B cell (primary cell): ENCODE data around the gene OLFML1. TPM values are rescaled to one million over a fixed set of nuclear protein-coding genes. Genes with fewer than 3 reads are reported as not detected.

ENCODE experiments used
- ATAC-seq: fragments of 200-7000 bp; cut with Tn5 transposase; one replicate; pipeline ENCODE4 v1.10.0; 2021; ENCODE audit warnings: low read depth, mild to moderate bottlenecking, moderate number of reproducible peaks, moderate library complexity
- CTCF ChIA-PET: fragments of 350-600 bp; sonication (Branson Sonifier 250); formaldehyde crosslinking; loops from one replicate; lab custom pipeline; 2021; ENCODE audit warnings: antibody characterized with exemption, inconsistent platforms; lab: Charles Lee
- POLR2A ChIA-PET: fragments of 350-600 bp; sonication (Branson Sonifier 250); formaldehyde crosslinking; loops from one replicate; lab custom pipeline; 2021; ENCODE audit warnings: antibody characterized with exemption; lab: Charles Lee
- DNase-seq: peaks from one replicate; pipeline ENCODE4 v3.0.0; 2013
- H2AFZ ChIP-seq: 2 replicates; pipeline ENCODE4 v1.6.1; 2012; ENCODE audit warnings: mild to moderate bottlenecking, low read depth, low read length; ENCODE audit not compliant: insufficient read depth, poor library complexity, severe bottlenecking
- H3K27ac ChIP-seq, 2 donors: 1 replicate in 1 of 2; 2 replicates in 1 of 2; pipeline ENCODE4 v1.5.1; 2012 to 2013; ENCODE audit warnings: low read length in 2 of 2, mild to moderate bottlenecking in 2 of 2, moderate library complexity in 1 of 2
- H3K27me3 ChIP-seq, 4 experiments: fragments of 200-600 bp in 1 of 4; sonication (generic) in 1 of 4; replicated peaks in 1 of 4; 1 replicate in 2 of 4; 2 replicates in 2 of 4; pipeline versions ENCODE4 v1.6.1 to v1.7.0; 2013 to 2016; ENCODE audit warnings: low read length in 3 of 4, mild to moderate bottlenecking in 2 of 4, mixed read lengths in 1 of 4, moderate library complexity in 1 of 4; ENCODE audit not compliant: insufficient read depth in 4 of 4, control insufficient read depth in 3 of 4; ENCODE audit errors: control extremely low read depth in 1 of 4
- H3K36me3 ChIP-seq, 2 experiments: replicated peaks in 1 of 2; 1 replicate in 1 of 2; 2 replicates in 1 of 2; pipeline versions ENCODE4 v1.6.1 to v1.7.1; 2013; ENCODE audit warnings: low read length in 1 of 2; ENCODE audit not compliant: insufficient read depth in 2 of 2, control insufficient read depth in 1 of 2; ENCODE audit errors: control extremely low read depth in 1 of 2, extremely low read depth in 1 of 2
- H3K4me1 ChIP-seq, 2 donors: fragments of 200-600 bp in 1 of 2; sonication (generic) in 1 of 2; 1 replicate in 1 of 2; 2 replicates in 1 of 2; pipeline versions ENCODE4 v1.5.1 to v1.6.1; 2013 to 2017; ENCODE audit warnings: low read length in 2 of 2; ENCODE audit not compliant: control insufficient read depth in 2 of 2, insufficient read depth in 2 of 2
- H3K4me2 ChIP-seq: replicated peaks from 2 replicates; pipeline ENCODE3; 2012; ENCODE audit warnings: mild to moderate bottlenecking, low read depth, low read length; ENCODE audit not compliant: poor library complexity, severe bottlenecking
- H3K4me3 ChIP-seq, 5 experiments: fragments of 200-600 bp in 1 of 5; sonication (generic) in 1 of 5; 1 replicate in 3 of 5; 2 replicates in 2 of 5; pipeline versions ENCODE4 v1.5.1 to v1.7.0; 2011 to 2016; ENCODE audit warnings: low read length in 4 of 5, mild to moderate bottlenecking in 4 of 5, low read depth in 2 of 5, control low read depth in 1 of 5, moderate library complexity in 1 of 5; ENCODE audit not compliant: insufficient read depth in 1 of 5; ENCODE audit errors: control extremely low read depth in 1 of 5, extremely low read depth in 1 of 5
- H3K79me2 ChIP-seq: fragments of 200-600 bp; sonication (generic); one replicate; pipeline ENCODE4 v1.6.0; 2016; ENCODE audit warnings: low read length; ENCODE audit not compliant: control insufficient read depth, insufficient read depth
- H3K9ac ChIP-seq: fragments of 200-600 bp; sonication (generic); 2 replicates; pipeline ENCODE4 v1.6.1; 2017; ENCODE audit warnings: mild to moderate bottlenecking, low read length, moderate library complexity
- H3K9me3 ChIP-seq, 3 donors: one replicate each; pipeline versions ENCODE4 v1.6.1 to v1.7.1; 2013; ENCODE audit warnings: low read length in 2 of 3; ENCODE audit not compliant: control insufficient read depth in 2 of 3, insufficient read depth in 1 of 3; ENCODE audit errors: control extremely low read depth in 1 of 3
- H4K20me1 ChIP-seq: 2 replicates; pipeline ENCODE4 v1.6.0; 2012; ENCODE audit warnings: mild to moderate bottlenecking, low read length; ENCODE audit not compliant: insufficient read depth, control insufficient read depth, poor library complexity, severe bottlenecking
- H3K27ac Mint-ChIP-seq: one replicate; pipeline ENCODE4 v1.8.0; 2021; ENCODE audit warnings: mixed read lengths
- H3K27me3 Mint-ChIP-seq: one replicate; pipeline ENCODE4 v1.8.0; 2021; ENCODE audit warnings: mixed read lengths
- H3K4me1 Mint-ChIP-seq: one replicate; pipeline ENCODE4 v1.8.0; 2021; ENCODE audit warnings: mixed read lengths
- H3K4me3 Mint-ChIP-seq: one replicate; pipeline ENCODE4 v1.8.0; 2021; ENCODE audit warnings: mixed read lengths
- H3K9me3 Mint-ChIP-seq: one replicate; pipeline ENCODE4 v1.8.0; 2022; ENCODE audit warnings: mixed read lengths; ENCODE audit not compliant: insufficient read depth
- CTCF ChIP-seq: fragments of 200-600 bp; IDR thresholded peaks from one replicate; pipeline ENCODE4 v1.8.0; 2022; ENCODE audit warnings: antibody characterized with exemption, mild to moderate bottlenecking
- EZH2 ChIP-seq: IDR thresholded peaks from 2 replicates; pipeline ENCODE4 v1.6.1; 2012; ENCODE audit warnings: borderline replicate concordance, low read depth, mild to moderate bottlenecking, moderate library complexity, low read length; ENCODE audit not compliant: insufficient read depth, poor library complexity, severe bottlenecking
- WGBS: methylation state at CpG from one replicate; pipeline ENCODE4 v1.1.5; 2013; ENCODE audit warnings: missing lambda C conversion rate; ENCODE audit not compliant: insufficient coverage; 5-methylcytosine and 5-hydroxymethylcytosine counted together
- intact Hi-C: fragments of 100-400 bp; cut with micrococcal nuclease; formaldehyde crosslinking; loops from one replicate; pipeline ENCODE4 v1.10.0; 2022
- polyA plus RNA-seq: library from polyadenylated mRNA; depleted of rRNA; stranded (reverse); fragments of >200 nt; gene quantifications from 2 replicates; pipeline ENCODE4 v1.2.3, GENCODE V29; 2012
- total RNA-seq, 2 donors: library from RNA; stranded (reverse); fragments of 120-200 nt in 1 of 2; gene quantifications; 1 replicate in 1 of 2; 2 replicates in 1 of 2; pipeline versions ENCODE4 v1.2.3 to v1.2.4, GENCODE V29; 2013 to 2022

The OLFML1 gene
- total and polyA plus RNA-seq, 2 donors (not counting 1 experiment from before 2014, with no cell fraction given): not detected

GRCh38 chr11:7512525-7513233 is 27.4 kb downstream of the OLFML1 start:
- peaks cover 48 to 62% of the 10 kb centered on the region in 2 donors for H3K4me1 ChIP-seq
- ChIA-PET CTCF (interaction anchor here (0.6 to 4.5 kb wide), 25 partner anchors 8 to 175 kb away, joined by 3 to 36 read pairs (median 7); partner anchors contain the start of gene OLFML1), POLR2A (interaction anchor here (0.8 to 1.6 kb wide), 5 partner anchors 8 to 75 kb away, joined by 3 to 7 read pairs (median 4); no protein-coding TSS in a partner anchor)
- H3K27ac ChIP-seq: peak overlapping the region; percentile 100
- Mint-ChIP-seq H3K27ac (peak overlapping the region; percentile 99), H3K27me3 (no peaks in the 10 kb centered on the region), H3K9me3 (no peaks in the 10 kb centered on the region), H3K4me1 (peaks cover 39% of the 10 kb centered on the region), H3K4me3 (peak overlapping the region; percentile 97)
- H3K9ac ChIP-seq: peak overlapping the region; percentile 100
- H3K4me3 ChIP-seq: peak overlapping the region; percentile 83 to 100 (median 97)
- TF ChIP-seq CTCF: no peak
- TF ChIP-seq EZH2: no peak
- DNase-seq (peak; percentile 92), ATAC-seq (peak; percentile 62)
- no peaks in the 10 kb centered on the region for H4K20me1 ChIP-seq
- WGBS: under 1% methylated on average over 18 of the region's 18 CpGs
- peak overlapping the region; percentile 89 for H2AFZ ChIP-seq
- no peaks in the 10 kb centered on the region for H3K27me3 ChIP-seq
- H3K4me2 ChIP-seq: peak overlapping the region; percentile 96
- H3K79me2 ChIP-seq: peaks cover 68% of the 10 kb centered on the region
- H3K9me3 ChIP-seq: no peaks in the 10 kb centered on the region
- no peaks in the 10 kb centered on the region for H3K36me3 ChIP-seq
- intact Hi-C loops: loop anchor here (1.0 to 5.0 kb wide), 7 partner anchors 8 to 475 kb away; partner anchors contain the start of gene EIF3F
